Globus pallidus (tissue), 1 donor: Measurements from ENCODE around the gene IL12A.

Experiments used
- DNase-seq: peaks from one replicate; pipeline ENCODE4 v3.0.0-alpha.2; 2015; ENCODE audit warnings: low spot score

The IL12A gene

GRCh38 chr3:159988617-159989271 lies at the start of gene IL12A:
Gene IL12A (plus strand): TSS chr3:159988835.
- DNase-seq: peak; percentile 81

- DNase-seq: no peak
Observed at GRCh38 chr3:159941038-159942000, 47.3 kb upstream of the IL12A start.

- no peak for DNase-seq
Observed at GRCh38 chr3:159944781-159945180, 43.9 kb upstream of the IL12A start.

- no peak for DNase-seq
Observed at GRCh38 chr3:159945930-159946329, 42.7 kb upstream of the IL12A start.

- no peak for DNase-seq
Observed at GRCh38 chr3:159947220-159947619, 41.4 kb upstream of the IL12A start.

- DNase-seq: no peak
Observed at GRCh38 chr3:159948429-159949144, 40.0 kb upstream of the IL12A start.

GRCh38 chr3:159950156-159950898 lies 38.3 kb upstream of the IL12A start:
- DNase-seq: no peak

- DNase-seq: no peak
Observed at GRCh38 chr3:159951540-159951939, 37.1 kb upstream of the IL12A start.

GRCh38 chr3:159953325-159954085 lies 35.1 kb upstream of the IL12A start:
- no peak for DNase-seq

GRCh38 chr3:159960188-159961148 lies 28.2 kb upstream of the IL12A start:
- DNase-seq: no peak

- DNase-seq: no peak
Observed at GRCh38 chr3:159964166-159964973, 24.3 kb upstream of the IL12A start.

- DNase-seq: no peak
Observed at GRCh38 chr3:159971311-159971710, 17.3 kb upstream of the IL12A start.

- no peak for DNase-seq
Observed at GRCh38 chr3:159977295-159977694, 11.3 kb upstream of the IL12A start.

GRCh38 chr3:159978353-159978752 lies 10.3 kb upstream of the IL12A start:
- no peak for DNase-seq

GRCh38 chr3:159978918-159979703 lies 9.5 kb upstream of the IL12A start:
- no peak for DNase-seq

GRCh38 chr3:159982442-159982974 lies 6.1 kb upstream of the IL12A start:
- no peak for DNase-seq

- DNase-seq: no peak
Observed at GRCh38 chr3:159987291-159987711, 1.3 kb upstream of the IL12A start.
